Measurements from ENCODE around the gene RARS2.

RARS2 gene

GRCh38 chr6:87540539-87540938 lies 49.2 kb downstream of the RARS2 start:
- H3K36me3 ChIP-seq (ENCODE audit: insufficient read depth, low read length): peaks cover 62% of the 10 kb centered on the region
- H3F3A ChIP-seq (ENCODE audit: insufficient read depth, low read length): no peaks in the 10 kb centered on the region
- no peaks in the 10 kb centered on the region for H3K79me2 ChIP-seq (ENCODE audit: insufficient read depth, low read length)
- peaks cover 9% of the 10 kb centered on the region; the same call in 1 of the 2 replicates for H3K9me3 ChIP-seq (ENCODE audit: low read length)
- H3K4me1 ChIP-seq (ENCODE audit: insufficient read depth, low read length, severe bottlenecking): no peaks in the 10 kb centered on the region
- H3K27me3 ChIP-seq (ENCODE audit: insufficient read depth, low read length): no peaks in the 10 kb centered on the region
- TF ChIP-seq EZH2 (IDR thresholded peaks at IDR 0.05; ENCODE audit: borderline replicate concordance, low read length): no peak
- H3K4me2 ChIP-seq (ENCODE audit: low read length): no peak overlapping the region
- H4K20me1 ChIP-seq (ENCODE audit: insufficient read depth, low read length): no peaks in the 10 kb centered on the region
- H3K27ac ChIP-seq (ENCODE audit: low read depth, low read length, poor library complexity, severe bottlenecking): no peak overlapping the region
- no peak overlapping the region for H3K4me3 ChIP-seq (ENCODE audit: low read depth, low read length, poor library complexity, severe bottlenecking)
- H3K9me2 ChIP-seq (ENCODE audit: low read depth, low read length): no peaks in the 10 kb centered on the region
- no peak overlapping the region for H3K9ac ChIP-seq (ENCODE audit: low read length)
- H2AFZ ChIP-seq (ENCODE audit: low read length): no peak overlapping the region

- Histone ChIP-seq H3K36me3 (ENCODE audit: insufficient read depth, low read length) (peaks cover 61% of the 10 kb centered on the region), H3K9me3 (ENCODE audit: low read length) (peaks cover 9% of the 10 kb centered on the region; the same call in 1 of the 2 replicates)
- TF ChIP-seq EZH2 (IDR thresholded peaks at IDR 0.05; ENCODE audit: borderline replicate concordance, low read length): no peak
- TF ChIP-seq CTCF (IDR thresholded peaks at IDR 0.05; ENCODE audit: low read length): no peak
These were observed 50.2 kb downstream of the RARS2 start for GRCh38 chr6:87539554-87539953.

GRCh38 chr6:87538510-87539260 lies 51.1 kb downstream of the RARS2 start:
- no peaks in the 10 kb centered on the region for H3K79me2 ChIP-seq (ENCODE audit: insufficient read depth, low read length)
- peaks cover 9% of the 10 kb centered on the region; the same call in 1 of the 2 replicates for H3K9me3 ChIP-seq (ENCODE audit: low read length)
- no peaks in the 10 kb centered on the region for H4K20me1 ChIP-seq (ENCODE audit: insufficient read depth, low read length)
- no peaks in the 10 kb centered on the region for H3K4me1 ChIP-seq (ENCODE audit: insufficient read depth, low read length, severe bottlenecking)
- no peak for TF ChIP-seq CTCF (IDR thresholded peaks at IDR 0.05; ENCODE audit: low read length)
- no peak for TF ChIP-seq EZH2 (IDR thresholded peaks at IDR 0.05; ENCODE audit: borderline replicate concordance, low read length)
- H2AFZ ChIP-seq (ENCODE audit: low read length): no peak overlapping the region
- H3K4me2 ChIP-seq (ENCODE audit: low read length): no peak overlapping the region
- no peaks in the 10 kb centered on the region for H3K9me2 ChIP-seq (ENCODE audit: low read depth, low read length)
- H3F3A ChIP-seq (ENCODE audit: insufficient read depth, low read length): no peaks in the 10 kb centered on the region
- no peak overlapping the region for H3K27ac ChIP-seq (ENCODE audit: low read depth, low read length, poor library complexity, severe bottlenecking)
- H3K36me3 ChIP-seq (ENCODE audit: insufficient read depth, low read length): peaks cover 56% of the 10 kb centered on the region
- no peak overlapping the region for H3K4me3 ChIP-seq (ENCODE audit: low read depth, low read length, poor library complexity, severe bottlenecking)
- no peak overlapping the region for H3K9ac ChIP-seq (ENCODE audit: low read length)
- H3K27me3 ChIP-seq (ENCODE audit: insufficient read depth, low read length): no peaks in the 10 kb centered on the region

More at GRCh38 chr6:87539554-87539953, 50.2 kb downstream of the RARS2 start:
- no peaks in the 10 kb centered on the region for H3K27me3 ChIP-seq (ENCODE audit: insufficient read depth, low read length)
- H3F3A ChIP-seq (ENCODE audit: insufficient read depth, low read length): no peaks in the 10 kb centered on the region
- no peaks in the 10 kb centered on the region for H4K20me1 ChIP-seq (ENCODE audit: insufficient read depth, low read length)
- no peak overlapping the region for H3K4me2 ChIP-seq (ENCODE audit: low read length)
- H2AFZ ChIP-seq (ENCODE audit: low read length): no peak overlapping the region
- H3K4me1 ChIP-seq (ENCODE audit: insufficient read depth, low read length, severe bottlenecking): no peaks in the 10 kb centered on the region
- no peaks in the 10 kb centered on the region for H3K9me2 ChIP-seq (ENCODE audit: low read depth, low read length)
- no peak overlapping the region for H3K4me3 ChIP-seq (ENCODE audit: low read depth, low read length, poor library complexity, severe bottlenecking)
- no peak overlapping the region for H3K27ac ChIP-seq (ENCODE audit: low read depth, low read length, poor library complexity, severe bottlenecking)
- H3K9ac ChIP-seq (ENCODE audit: low read length): no peak overlapping the region
- no peaks in the 10 kb centered on the region for H3K79me2 ChIP-seq (ENCODE audit: insufficient read depth, low read length)
